GM21528 (cell line): ENCODE data around the gene WFIKKN1.

Experiments
- ATAC-seq: cut with Tn5 transposase; IDR thresholded peaks from one replicate; pipeline ENCODE4 v1.9.1; 2021; ENCODE audit warnings: mild to moderate bottlenecking, moderate library complexity; ENCODE audit not compliant: unreplicated experiment, low FRiP score

Gene WFIKKN1

GRCh38 chr16:682493-683395 lies 52.0 kb downstream of the WFIKKN1 start:
- no peak for ATAC-seq

GRCh38 chr16:683396-684070 lies 52.7 kb downstream of the WFIKKN1 start:
- peak; percentile 2 for ATAC-seq
